CD14-positive monocyte (primary cell): ENCODE data around the gene SUPT4H1. TPM values are rescaled to one million over a fixed set of nuclear protein-coding genes. Genes with fewer than 3 reads are reported as not detected.

ENCODE experiments used
- DNase-seq, 3 donors: peaks; one replicate each; pipeline ENCODE4 v3.0.0-alpha.2; 2011 to 2022
- H2AFZ ChIP-seq: 2 replicates; pipeline ENCODE4 v1.6.0; 2012; ENCODE audit warnings: mild to moderate bottlenecking, low read depth, low read length, inconsistent platforms; ENCODE audit not compliant: insufficient read depth, poor library complexity, severe bottlenecking
- H3K27ac ChIP-seq, 2 donors: 1 replicate in 1 of 2; 2 replicates in 1 of 2; pipeline ENCODE4 v1.5.1; 2012 to 2013; ENCODE audit warnings: low read length in 2 of 2, control low read depth in 1 of 2, inconsistent platforms in 1 of 2, low read depth in 1 of 2, mild to moderate bottlenecking in 1 of 2
- H3K27me3 ChIP-seq, 2 donors: one replicate each; pipeline versions ENCODE4 v1.6.0 to v1.6.1; 2011 to 2013; ENCODE audit warnings: low read length in 2 of 2; ENCODE audit not compliant: control insufficient read depth in 2 of 2, insufficient read depth in 2 of 2
- H3K36me3 ChIP-seq, 2 donors: replicated peaks in 1 of 2; 1 replicate in 1 of 2; 2 replicates in 1 of 2; pipeline versions ENCODE4 v1.5.1 to v1.6.1; 2012 to 2013; ENCODE audit warnings: low read length in 2 of 2, control low read depth in 1 of 2, inconsistent platforms in 1 of 2, mild to moderate bottlenecking in 1 of 2; ENCODE audit not compliant: insufficient read depth in 2 of 2, control insufficient read depth in 1 of 2
- H3K4me1 ChIP-seq, 2 donors: 1 replicate in 1 of 2; 2 replicates in 1 of 2; pipeline versions ENCODE4 v1.5.1 to v1.6.1; 2012 to 2013; ENCODE audit warnings: low read length in 2 of 2, control low read depth in 1 of 2, inconsistent platforms in 1 of 2, mild to moderate bottlenecking in 1 of 2, moderate library complexity in 1 of 2; ENCODE audit not compliant: insufficient read depth in 2 of 2, control insufficient read depth in 1 of 2
- H3K4me2 ChIP-seq: replicated peaks from 2 replicates; pipeline ENCODE3; 2012; ENCODE audit warnings: low read length, moderate library complexity, mild to moderate bottlenecking; ENCODE audit not compliant: poor library complexity, severe bottlenecking; ENCODE audit errors: extremely low read depth
- H3K4me3 ChIP-seq, 3 experiments: fragments of 200-600 bp in 1 of 3; sonication (generic) in 1 of 3; replicated peaks in 1 of 3; 1 replicate in 2 of 3; 2 replicates in 1 of 3; pipeline ENCODE4 v1.5.1; 2011 to 2013; ENCODE audit warnings: low read length in 3 of 3, mild to moderate bottlenecking in 3 of 3, control low read depth in 2 of 3, low read depth in 2 of 3, inconsistent platforms in 1 of 3, moderate library complexity in 1 of 3
- H3K79me2 ChIP-seq: 2 replicates; pipeline ENCODE4 v1.6.0; 2012; ENCODE audit warnings: mild to moderate bottlenecking, control low read depth, inconsistent platforms, low read length, moderate library complexity; ENCODE audit not compliant: insufficient read depth
- H3K9ac ChIP-seq: 2 replicates; pipeline ENCODE4 v1.6.0; 2017; ENCODE audit warnings: low read length, mild to moderate bottlenecking; ENCODE audit not compliant: insufficient read depth, poor library complexity, severe bottlenecking
- H3K9me3 ChIP-seq, 2 donors: replicated peaks in 1 of 2; 1 replicate in 1 of 2; 2 replicates in 1 of 2; pipeline versions ENCODE4 v1.5.1 to v1.6.1; 2012 to 2013; ENCODE audit warnings: low read length in 2 of 2, control low read depth in 1 of 2; ENCODE audit not compliant: control insufficient read depth in 1 of 2, insufficient read depth in 1 of 2
- H4K20me1 ChIP-seq: 2 replicates; pipeline ENCODE4 v1.6.0; 2012; ENCODE audit warnings: mild to moderate bottlenecking, low read length, control low read depth, moderate library complexity; ENCODE audit not compliant: insufficient read depth
- H3K27ac Mint-ChIP-seq, 7 donors: one replicate each; pipeline ENCODE4 v1.8.0; 2020; ENCODE audit warnings: mild to moderate bottlenecking in 7 of 7, mixed read lengths in 7 of 7, moderate library complexity in 6 of 7, inconsistent platforms in 2 of 7
- H3K27me3 Mint-ChIP-seq, 3 donors: one replicate each; pipeline ENCODE4 v1.8.0; 2021 to 2022; ENCODE audit warnings: low read depth in 3 of 3, mild to moderate bottlenecking in 3 of 3, mixed read lengths in 3 of 3, moderate library complexity in 3 of 3, inconsistent platforms in 1 of 3
- H3K36me3 Mint-ChIP-seq, 2 donors: one replicate each; pipeline ENCODE4 v1.8.0; 2020; ENCODE audit warnings: mixed read lengths in 2 of 2, inconsistent platforms in 1 of 2, mild to moderate bottlenecking in 1 of 2
- H3K4me1 Mint-ChIP-seq: one replicate; pipeline ENCODE4 v1.8.0; 2020; ENCODE audit warnings: mild to moderate bottlenecking, mixed read lengths
- H3K4me3 Mint-ChIP-seq, 2 donors: one replicate each; pipeline ENCODE4 v1.8.0; 2020; ENCODE audit warnings: mild to moderate bottlenecking in 2 of 2, mixed read lengths in 2 of 2, moderate library complexity in 1 of 2
- H3K9me3 Mint-ChIP-seq, 7 donors: one replicate each; pipeline ENCODE4 v1.8.0; 2020 to 2022; ENCODE audit warnings: mixed read lengths in 7 of 7, mild to moderate bottlenecking in 6 of 7, moderate library complexity in 6 of 7, inconsistent platforms in 2 of 7
- WGBS: methylation state at CpG from one replicate; pipeline ENCODE4 v1.1.5; 2013; ENCODE audit warnings: missing lambda C conversion rate; ENCODE audit not compliant: insufficient coverage; 5-methylcytosine and 5-hydroxymethylcytosine counted together
- intact Hi-C, 2 donors: fragments of 100-400 bp; cut with micrococcal nuclease; formaldehyde crosslinking; loops; one replicate each; pipeline versions ENCODE4 v1.15.0 to v1.15.1; 2023
- polyA plus RNA-seq, 3 donors: library from polyadenylated mRNA; depleted of rRNA in 1 of 3; unstranded in 2 of 3; stranded (reverse) in 1 of 3; fragments of 300-500 nt in 2 of 3; fragments of >200 nt in 1 of 3; fragmentation: Illumina TruSeq in 2 of 3; gene quantifications; 1 replicate in 2 of 3; 2 replicates in 1 of 3; pipeline ENCODE4 v1.2.3, GENCODE V29; 2012 to 2021
- TF ChIP-seq, protein P1 (sequence below): fragments of 200-600 bp; IDR thresholded peaks from one replicate; pipeline ENCODE4 v1.8.0; 2022; ENCODE audit warnings: antibody characterized with exemption, mild to moderate bottlenecking

The SUPT4H1 gene
- polyA plus RNA-seq, 3 donors: 144 to 251 (median 241) TPM

DNA sequence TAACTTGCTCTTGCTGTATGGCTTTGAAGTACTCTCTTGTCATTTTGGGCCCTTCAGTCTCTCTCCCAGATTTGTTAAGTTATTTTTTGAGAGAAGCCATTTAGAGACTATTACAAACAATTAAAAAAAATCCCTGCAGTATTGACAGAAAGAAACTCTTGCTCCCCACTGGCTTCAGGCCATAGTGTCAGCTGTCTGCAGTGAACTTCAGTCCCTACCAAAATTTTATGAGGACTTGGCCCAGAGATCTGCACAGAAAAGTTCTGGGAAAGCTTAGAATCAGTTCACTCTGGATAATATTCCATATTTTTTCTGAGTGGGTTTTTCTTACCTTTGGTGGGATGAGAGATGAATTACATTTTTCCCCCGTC, 30.9 kb upstream of the SUPT4H1 start:
- DNase-seq: no peak
- Histone ChIP-seq H2AFZ (no peak overlapping the region), H3K27ac (no peak overlapping the region), H3K4me1 (peaks cover 11 to 13% of the 10 kb centered on the region in 2 donors), H3K9me3 (no peaks in the 10 kb centered on the region), H4K20me1 (no peaks in the 10 kb centered on the region), H3K4me3 (no peak overlapping the region), H3K79me2 (no peaks in the 10 kb centered on the region), H3K36me3 (no peaks in the 10 kb centered on the region), H3K9ac (no peak overlapping the region), H3K27me3 (no peaks in the 10 kb centered on the region), H3K4me2 (no peak overlapping the region)
- peaks cover 27% of the 10 kb centered on the region for H3K4me1 Mint-ChIP-seq
- H3K4me3 Mint-ChIP-seq: no peak overlapping the region
- no CpG with 5 or more reads among the region's 1 CpG for WGBS
- no peaks in the 10 kb centered on the region for H3K36me3 Mint-ChIP-seq
- intact Hi-C loops: no loop called here
- peaks cover 5 to 23% (median 8%) of the 10 kb centered on the region in 3 donors for H3K27me3 Mint-ChIP-seq
- H3K9me3 Mint-ChIP-seq: peaks cover 0 to 3% (median 0%) of the 10 kb centered on the region in 7 donors
- TF ChIP-seq, protein P1, sequence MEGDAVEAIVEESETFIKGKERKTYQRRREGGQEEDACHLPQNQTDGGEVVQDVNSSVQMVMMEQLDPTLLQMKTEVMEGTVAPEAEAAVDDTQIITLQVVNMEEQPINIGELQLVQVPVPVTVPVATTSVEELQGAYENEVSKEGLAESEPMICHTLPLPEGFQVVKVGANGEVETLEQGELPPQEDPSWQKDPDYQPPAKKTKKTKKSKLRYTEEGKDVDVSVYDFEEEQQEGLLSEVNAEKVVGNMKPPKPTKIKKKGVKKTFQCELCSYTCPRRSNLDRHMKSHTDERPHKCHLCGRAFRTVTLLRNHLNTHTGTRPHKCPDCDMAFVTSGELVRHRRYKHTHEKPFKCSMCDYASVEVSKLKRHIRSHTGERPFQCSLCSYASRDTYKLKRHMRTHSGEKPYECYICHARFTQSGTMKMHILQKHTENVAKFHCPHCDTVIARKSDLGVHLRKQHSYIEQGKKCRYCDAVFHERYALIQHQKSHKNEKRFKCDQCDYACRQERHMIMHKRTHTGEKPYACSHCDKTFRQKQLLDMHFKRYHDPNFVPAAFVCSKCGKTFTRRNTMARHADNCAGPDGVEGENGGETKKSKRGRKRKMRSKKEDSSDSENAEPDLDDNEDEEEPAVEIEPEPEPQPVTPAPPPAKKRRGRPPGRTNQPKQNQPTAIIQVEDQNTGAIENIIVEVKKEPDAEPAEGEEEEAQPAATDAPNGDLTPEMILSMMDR: no peak
- peak overlapping the region in 1 of 7 donors; percentile 34 for H3K27ac Mint-ChIP-seq

DNA sequence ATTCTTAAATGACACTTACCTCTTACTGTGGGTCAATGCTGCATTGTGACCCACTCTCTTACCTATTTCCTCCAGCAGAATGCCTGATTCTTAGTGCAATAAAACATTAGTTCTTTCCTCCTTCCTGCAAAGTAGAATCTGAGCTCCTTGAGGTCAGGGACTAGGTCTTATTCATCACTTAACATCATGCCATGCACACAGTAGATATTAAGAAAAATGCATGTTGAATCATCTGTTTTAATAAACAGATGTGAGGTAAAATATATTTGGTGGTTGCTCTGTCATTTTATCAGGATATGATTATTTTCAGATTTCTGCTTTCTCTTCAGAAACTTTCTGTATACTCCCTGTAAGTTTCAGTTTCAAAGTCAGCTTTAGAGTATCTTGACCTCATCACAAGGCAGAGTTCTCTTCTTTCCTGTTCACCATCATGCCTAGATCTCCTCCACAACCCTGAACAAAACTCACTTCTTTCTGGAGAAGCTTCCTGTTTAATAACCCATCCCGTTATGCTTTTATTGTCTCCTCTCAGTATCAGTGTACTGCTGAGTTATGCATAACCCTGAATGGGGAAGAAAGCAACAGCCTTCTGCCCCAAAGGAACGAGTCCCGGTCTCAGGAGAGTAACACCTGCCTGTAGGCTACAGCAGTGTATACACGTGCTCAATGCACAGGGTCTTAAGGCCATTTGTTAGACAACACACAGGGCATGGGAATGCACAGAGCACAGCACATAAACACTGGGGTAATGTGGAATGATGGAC, 30.3 kb upstream of the SUPT4H1 start:
- H3K79me2 ChIP-seq: no peaks in the 10 kb centered on the region

More for the DNA sequence above, 30.3 kb upstream of the SUPT4H1 start:
- H2AFZ ChIP-seq: no peak overlapping the region
- Mint-ChIP-seq H3K27me3 (peaks cover 5 to 23% (median 8%) of the 10 kb centered on the region in 3 donors), H3K4me1 (peaks cover 28% of the 10 kb centered on the region), H3K36me3 (no peaks in the 10 kb centered on the region), H3K27ac (peak overlapping the region in 1 of 7 donors; percentile 34), H3K9me3 (peaks cover 0 to 2% (median 0%) of the 10 kb centered on the region in 7 donors), H3K4me3 (peak overlapping the region in 1 of 2 donors; percentile 27)
- H3K9me3 ChIP-seq: no peaks in the 10 kb centered on the region
- no peak overlapping the region for H3K4me2 ChIP-seq
- H4K20me1 ChIP-seq: no peaks in the 10 kb centered on the region
- 25% methylated on average over 1 of the region's 4 CpGs for WGBS
- TF ChIP-seq, protein P1: no peak
- no peaks in the 10 kb centered on the region for H3K36me3 ChIP-seq
- no peak overlapping the region for H3K9ac ChIP-seq
- intact Hi-C loops: no loop called here
- DNase-seq: no peak
- no peak overlapping the region for H3K27ac ChIP-seq
- peaks cover 12 to 15% of the 10 kb centered on the region in 2 donors for H3K4me1 ChIP-seq
- no peaks in the 10 kb centered on the region for H3K27me3 ChIP-seq
- H3K4me3 ChIP-seq: no peak overlapping the region
